GM19023 (cell line): ENCODE data around the gene NELFA.

Experiments used
- ATAC-seq: cut with Tn5 transposase; IDR thresholded peaks from one replicate; pipeline ENCODE4 v1.9.1; 2021; ENCODE audit warnings: mild to moderate bottlenecking, moderate library complexity; ENCODE audit not compliant: unreplicated experiment

The NELFA gene

DNA sequence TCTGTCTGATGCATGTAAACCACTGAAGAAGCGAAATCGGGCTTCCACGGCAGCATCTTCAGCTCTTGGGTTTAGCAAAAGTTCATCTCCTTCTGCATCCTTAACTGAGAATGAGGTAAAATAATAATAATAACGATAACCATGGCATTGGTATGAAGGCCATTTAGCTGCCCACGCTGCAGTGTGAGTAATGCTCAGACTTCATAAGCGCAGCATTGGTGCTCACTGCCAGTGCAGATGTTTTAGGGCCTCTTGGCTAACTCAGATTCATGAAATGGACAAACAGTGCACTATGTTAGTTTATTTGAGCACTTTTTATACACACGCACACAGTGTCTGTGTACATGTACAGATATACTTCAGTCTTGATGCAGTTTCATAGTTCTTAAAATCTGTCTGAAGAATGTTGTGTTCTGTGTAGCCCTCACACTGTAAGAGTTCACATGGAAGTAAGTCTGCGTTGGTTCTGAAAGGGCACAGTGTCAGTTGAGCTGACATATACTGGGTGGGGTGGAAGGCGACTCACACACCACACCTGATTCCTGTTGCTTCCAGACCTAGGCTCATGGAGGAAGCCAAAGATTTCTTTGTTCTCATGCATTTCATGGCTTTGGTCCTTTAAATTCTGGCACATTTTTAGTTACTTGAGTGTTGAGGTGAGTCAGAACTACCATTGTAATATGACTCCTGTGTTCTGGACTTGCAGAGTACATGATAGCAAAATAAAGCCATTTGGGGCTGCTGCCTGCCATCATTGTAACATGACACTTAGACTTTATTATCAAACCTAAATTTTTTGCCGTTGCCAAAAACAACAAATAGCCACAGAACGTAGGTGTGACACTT, 68.9 kb downstream of the NELFA start:
- no peak for ATAC-seq

DNA sequence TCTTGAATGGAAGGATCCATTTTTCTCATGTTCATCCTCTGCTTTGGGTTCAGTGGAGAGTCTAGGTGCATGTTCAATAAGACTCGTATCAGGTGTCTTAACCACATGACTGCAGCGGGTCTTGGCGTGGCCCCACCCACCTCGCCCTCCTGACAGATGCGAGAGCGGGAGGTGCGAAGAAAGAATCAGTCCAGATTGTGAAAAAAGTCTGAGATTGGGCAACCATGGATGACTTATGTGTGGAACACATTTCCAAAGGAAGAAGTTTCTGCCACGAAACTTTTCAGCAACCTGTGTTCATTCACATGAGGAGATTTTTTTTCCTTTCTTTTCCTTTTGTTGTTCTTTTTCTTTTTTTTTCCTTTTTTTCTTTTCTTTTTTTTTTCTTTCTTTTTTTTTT, 70.7 kb downstream of the NELFA start:
- ATAC-seq, result no peak

DNA sequence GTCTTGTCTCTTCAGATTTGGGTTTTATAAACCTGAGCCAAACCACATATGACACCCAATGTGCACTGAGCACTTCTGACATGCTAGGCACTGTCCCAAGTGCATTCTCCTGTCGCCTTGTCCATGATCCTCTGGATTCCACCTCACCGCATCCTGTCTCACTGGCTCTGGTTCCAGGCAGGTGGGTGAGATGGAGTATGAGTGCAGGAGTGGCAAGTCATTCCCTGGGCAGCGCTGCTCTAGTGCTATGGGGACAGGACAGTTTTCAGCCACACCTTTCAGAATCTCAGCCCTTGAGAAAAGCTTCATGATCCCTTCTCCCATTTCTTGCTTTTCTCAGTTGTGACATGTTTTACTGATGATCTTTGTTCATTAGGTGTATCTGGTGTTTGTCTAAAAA, 71.2 kb downstream of the NELFA start:
- no peak for ATAC-seq

DNA sequence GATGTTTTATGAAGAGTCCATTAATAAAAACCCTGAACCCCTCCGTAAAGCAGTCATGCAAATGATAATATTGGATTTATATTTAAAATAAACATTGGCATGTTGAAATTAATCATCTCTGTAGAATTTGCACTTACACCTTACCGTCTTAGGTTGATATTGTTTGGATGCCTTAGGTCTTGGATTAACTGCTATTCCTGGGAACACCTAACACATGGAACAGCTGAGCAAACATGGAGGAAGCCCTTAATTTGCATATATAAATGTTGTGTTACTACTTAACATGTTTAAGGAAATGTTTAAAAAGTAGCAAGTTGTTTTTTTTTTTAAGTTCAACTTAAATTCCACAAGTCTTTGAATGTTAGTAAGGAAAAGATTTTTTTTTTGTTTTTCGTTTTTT, 75.1 kb downstream of the NELFA start:
- ATAC-seq, result no peak

DNA sequence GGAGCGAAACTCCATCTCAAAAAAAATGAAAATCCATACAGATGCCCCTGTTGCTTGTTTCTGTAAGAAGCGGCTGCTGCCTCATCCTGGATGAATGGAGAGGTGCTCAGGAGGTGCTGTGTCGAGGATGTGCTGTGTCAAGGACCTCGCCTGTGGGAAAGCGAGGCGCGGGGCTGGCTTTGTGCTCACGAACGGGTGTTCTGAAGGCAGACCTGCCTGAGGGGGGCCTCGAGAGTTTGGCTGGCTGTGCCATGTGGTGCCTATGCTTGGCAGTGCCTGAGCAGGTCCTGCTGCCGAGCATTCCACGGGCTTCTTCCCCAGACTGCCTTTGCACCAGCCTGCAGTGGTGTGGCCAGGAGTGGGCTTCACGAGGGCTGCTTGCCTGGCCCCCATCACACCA, 76.0 kb downstream of the NELFA start:
- no peak for ATAC-seq
